ENCODE results near the gene STAT3. TPM values are rescaled to one million over a fixed set of nuclear protein-coding genes. Genes with fewer than 3 reads are reported as not detected.

STAT3 gene
- total and polyA plus RNA-seq, 9 of the 15 experiments (the other 6 are each of a cell fraction or from before 2014, with no cell fraction given): 90.0 to 179 (median 114) TPM

- no peak for TF ChIP-seq KLF16 (IDR thresholded peaks at IDR 0.05)
- TF ChIP-seq DIDO1 (tag; IDR thresholded peaks at IDR 0.05; ENCODE audit: low read depth): no peak
- peak; percentile 53 for TF ChIP-seq ZNF24 (IDR thresholded peaks at IDR 0.05)
- no peak for TF ChIP-seq ZNF143 (CRISPR knock-in tag; IDR thresholded peaks at IDR 0.05)
- TF ChIP-seq MYC (IDR thresholded peaks at IDR 0.05; ENCODE audit: low read depth, low read length): peak; percentile 85
- 0 out of 2 replicates have a peak, but pooled peaks have one; percentile 27 for TF ChIP-seq MYC (CRISPR knock-in tag; IDR thresholded peaks at IDR 0.05; ENCODE audit: borderline replicate concordance, low read depth)
- TF ChIP-seq MAFG (tag; conservative IDR thresholded peaks at IDR 0.05): no peak
- TF ChIP-seq ZC3H4 (CRISPR knock-in tag; IDR thresholded peaks at IDR 0.05; ENCODE audit: borderline replicate concordance): no peak
- TF ChIP-seq PRPF4 (IDR thresholded peaks at IDR 0.05; ENCODE audit: insufficient read depth, low read depth, low read length, poor library complexity, severe bottlenecking): no peak
- no peak for TF ChIP-seq NFIX (CRISPR knock-in tag; IDR thresholded peaks at IDR 0.05; ENCODE audit: low read depth)
- TF ChIP-seq SIRT6 (IDR thresholded peaks at IDR 0.05; ENCODE audit: low read depth, low read length): no peak
- TF ChIP-seq, protein P1, sequence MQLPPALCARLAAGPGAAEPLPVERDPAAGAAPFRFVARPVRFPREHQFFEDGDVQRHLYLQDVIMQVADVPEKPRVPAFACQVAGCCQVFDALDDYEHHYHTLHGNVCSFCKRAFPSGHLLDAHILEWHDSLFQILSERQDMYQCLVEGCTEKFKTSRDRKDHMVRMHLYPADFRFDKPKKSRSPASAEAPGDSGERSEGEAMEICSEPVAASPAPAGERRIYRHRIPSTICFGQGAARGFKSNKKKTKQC (CRISPR knock-in tag; IDR thresholded peaks at IDR 0.05): no peak
- TF ChIP-seq CREB3L1 (IDR thresholded peaks at IDR 0.05; ENCODE audit: borderline replicate concordance, low read depth): peak; percentile 35; the same call in 1 of the 2 replicates
- TF ChIP-seq EWSR1 (IDR thresholded peaks at IDR 0.05; ENCODE audit: borderline replicate concordance, low read depth, partially characterized antibody): no peak
- TF ChIP-seq SMC3 (conservative IDR thresholded peaks at IDR 0.05; ENCODE audit: insufficient read depth, low read depth, low read length): no peak
- TF ChIP-seq ZBTB9 (CRISPR knock-in tag; IDR thresholded peaks at IDR 0.05): no peak
- no peak for TF ChIP-seq FOXA3 (CRISPR knock-in tag; conservative IDR thresholded peaks at IDR 0.05 in 1 of 2, IDR thresholded peaks at IDR 0.05 in 1 of 2)
- TF ChIP-seq ZNF644 (tag; IDR thresholded peaks at IDR 0.05; ENCODE audit: low read depth): no peak
- no peak for TF ChIP-seq ZNF436 (CRISPR knock-in tag; IDR thresholded peaks at IDR 0.05)
- no peak for TF ChIP-seq THRB (CRISPR knock-in tag; conservative IDR thresholded peaks at IDR 0.05)
- TF ChIP-seq SMARCB1 (IDR thresholded peaks at IDR 0.05; ENCODE audit: insufficient read length, low read depth): no peak
- no peak for TF ChIP-seq HMG20A (CRISPR knock-in tag; conservative IDR thresholded peaks at IDR 0.05)
- no peak for TF ChIP-seq SRSF7 (optimal IDR thresholded peaks at IDR 0.05; ENCODE audit: low read depth, low read length)
- no peak for TF ChIP-seq ZNF232 (CRISPR knock-in tag; IDR thresholded peaks at IDR 0.05)
- TF ChIP-seq MCM2 (IDR thresholded peaks at IDR 0.05; ENCODE audit: low read depth): no peak
These were observed at the start of gene STAT3 (continued) for GRCh38 chr17:42388381-42389134.
